Measurements from ENCODE around the gene TRPM2.

TRPM2 gene

DNA sequence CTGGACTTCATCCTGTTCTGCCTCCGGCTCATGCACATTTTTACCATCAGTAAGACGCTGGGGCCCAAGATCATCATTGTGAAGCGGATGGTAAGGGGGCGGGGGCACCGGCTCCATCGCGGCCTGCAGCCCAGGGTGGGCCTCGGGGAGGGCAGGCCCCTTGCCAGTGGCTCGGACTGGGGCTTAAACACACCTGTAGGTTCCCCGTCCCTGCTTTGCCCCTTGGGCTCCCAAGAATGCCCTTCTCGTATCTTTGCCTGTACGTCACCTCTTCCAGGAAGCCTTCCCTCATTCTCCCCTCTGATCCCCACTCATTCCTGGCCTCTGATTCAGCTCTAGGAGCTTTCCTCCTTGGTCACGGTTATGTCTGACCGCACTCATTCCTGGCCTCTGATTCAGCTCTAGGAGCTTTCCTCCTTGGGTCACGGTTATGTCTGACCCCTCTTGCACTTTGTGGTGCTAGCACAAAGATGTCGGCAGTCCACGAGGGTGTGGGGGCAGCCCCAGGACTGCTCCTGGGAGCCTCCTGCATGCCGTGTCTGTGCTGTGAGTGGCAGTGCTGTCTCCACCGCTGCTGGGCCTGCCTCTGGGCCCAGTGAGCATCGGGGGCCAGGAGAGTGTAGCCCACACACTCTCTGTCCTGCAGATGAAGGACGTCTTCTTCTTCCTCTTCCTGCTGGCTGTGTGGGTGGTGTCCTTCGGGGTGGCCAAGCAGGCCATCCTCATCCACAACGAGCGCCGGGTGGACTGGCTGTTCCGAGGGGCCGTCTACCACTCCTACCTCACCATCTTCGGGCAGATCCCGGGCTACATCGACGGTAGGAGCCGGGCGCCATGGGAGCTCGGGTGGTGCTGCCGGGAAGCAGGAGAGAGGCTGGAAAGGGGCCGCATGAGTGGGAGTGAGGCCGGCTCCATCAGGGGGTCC lies 52.8 kb downstream of the TRPM2 start:
- H3K4me3 ChIP-seq (ENCODE audit: low read depth, low read length): no peak overlapping the region
- TF ChIP-seq, protein P1, sequence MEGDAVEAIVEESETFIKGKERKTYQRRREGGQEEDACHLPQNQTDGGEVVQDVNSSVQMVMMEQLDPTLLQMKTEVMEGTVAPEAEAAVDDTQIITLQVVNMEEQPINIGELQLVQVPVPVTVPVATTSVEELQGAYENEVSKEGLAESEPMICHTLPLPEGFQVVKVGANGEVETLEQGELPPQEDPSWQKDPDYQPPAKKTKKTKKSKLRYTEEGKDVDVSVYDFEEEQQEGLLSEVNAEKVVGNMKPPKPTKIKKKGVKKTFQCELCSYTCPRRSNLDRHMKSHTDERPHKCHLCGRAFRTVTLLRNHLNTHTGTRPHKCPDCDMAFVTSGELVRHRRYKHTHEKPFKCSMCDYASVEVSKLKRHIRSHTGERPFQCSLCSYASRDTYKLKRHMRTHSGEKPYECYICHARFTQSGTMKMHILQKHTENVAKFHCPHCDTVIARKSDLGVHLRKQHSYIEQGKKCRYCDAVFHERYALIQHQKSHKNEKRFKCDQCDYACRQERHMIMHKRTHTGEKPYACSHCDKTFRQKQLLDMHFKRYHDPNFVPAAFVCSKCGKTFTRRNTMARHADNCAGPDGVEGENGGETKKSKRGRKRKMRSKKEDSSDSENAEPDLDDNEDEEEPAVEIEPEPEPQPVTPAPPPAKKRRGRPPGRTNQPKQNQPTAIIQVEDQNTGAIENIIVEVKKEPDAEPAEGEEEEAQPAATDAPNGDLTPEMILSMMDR (IDR thresholded peaks at IDR 0.05; ENCODE audit: low read depth, low read length, missing control alignments): no peak
- in situ Hi-C loops (cut with HindIII; ENCODE audit: low sequenced_read_pairs): no loop called here
- no peak for DNase-seq (ENCODE audit: low read depth)

DNA sequence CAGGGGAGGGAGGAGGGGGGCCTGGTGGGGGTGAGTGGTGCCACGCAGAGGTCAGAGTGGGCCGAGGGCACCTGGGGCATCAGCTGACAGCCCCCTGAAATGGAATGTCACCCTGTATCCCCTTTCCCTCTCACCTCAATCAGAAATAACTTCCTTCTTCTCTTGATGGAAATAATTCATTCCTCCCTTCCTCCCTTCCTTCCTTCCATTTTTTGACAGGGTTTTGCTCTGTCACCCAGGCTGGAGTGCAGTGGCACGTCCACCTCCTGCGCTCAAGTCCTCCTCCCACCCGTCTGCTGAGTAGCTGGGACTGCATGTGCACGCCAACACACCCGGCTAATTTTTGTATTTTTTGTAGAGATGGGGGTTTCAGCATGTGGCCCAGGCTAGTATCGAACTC lies 53.5 kb downstream of the TRPM2 start:
- H3K4me3 ChIP-seq (ENCODE audit: low read depth, low read length): no peak overlapping the region
- in situ Hi-C loops (cut with HindIII; ENCODE audit: low sequenced_read_pairs): no loop called here
- TF ChIP-seq, protein P1 (IDR thresholded peaks at IDR 0.05; ENCODE audit: low read depth, low read length, missing control alignments): no peak
- DNase-seq (ENCODE audit: low read depth): no peak

DNA sequence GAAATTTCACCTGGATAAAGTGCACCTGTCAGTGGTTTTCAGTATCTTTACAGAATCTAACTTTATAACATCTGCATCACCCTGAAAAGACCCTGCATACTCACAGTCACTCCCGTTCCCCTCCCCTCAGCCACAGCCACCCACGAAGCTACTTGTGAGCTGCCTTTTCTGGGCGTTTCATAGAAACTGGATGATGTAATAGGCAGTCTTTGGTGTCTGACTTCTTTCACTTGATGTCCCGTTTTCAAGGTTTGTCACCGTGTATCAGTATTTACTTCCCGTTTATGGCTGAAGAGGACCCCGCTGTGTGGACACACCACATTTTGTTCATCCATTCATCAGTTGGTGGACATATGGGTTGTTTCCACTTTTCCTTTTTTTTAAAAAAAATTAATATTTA lies 54.1 kb downstream of the TRPM2 start:
- in situ Hi-C loops (cut with HindIII; ENCODE audit: low sequenced_read_pairs): no loop called here
- no peak overlapping the region for H3K4me3 ChIP-seq (ENCODE audit: low read depth, low read length)
- DNase-seq (ENCODE audit: low read depth): no peak
- TF ChIP-seq, protein P1 (IDR thresholded peaks at IDR 0.05; ENCODE audit: low read depth, low read length, missing control alignments): no peak

DNA sequence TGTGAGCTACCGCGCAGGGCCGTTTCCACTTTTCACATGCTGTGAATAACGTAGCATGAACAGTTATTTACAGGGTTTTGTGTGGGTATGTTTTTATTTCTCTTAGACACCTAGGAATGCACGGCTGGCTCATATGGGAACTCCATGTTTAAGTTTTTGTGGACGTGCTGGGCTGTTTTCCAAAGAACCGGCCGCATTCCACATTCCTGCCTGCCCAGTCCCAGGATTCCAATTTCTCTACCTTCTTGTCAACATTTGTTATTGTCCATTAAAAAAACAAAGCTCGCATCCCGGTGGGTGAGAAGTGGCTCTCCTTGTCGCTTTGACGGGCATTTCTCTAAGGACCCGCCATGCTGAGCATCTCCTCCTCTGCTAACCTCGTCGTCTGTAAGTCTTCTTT lies 54.8 kb downstream of the TRPM2 start:
- no peak for DNase-seq (ENCODE audit: low read depth)
- in situ Hi-C loops (cut with HindIII; ENCODE audit: low sequenced_read_pairs): no loop called here
- TF ChIP-seq, protein P1 (IDR thresholded peaks at IDR 0.05; ENCODE audit: low read depth, low read length, missing control alignments): no peak
- H3K4me3 ChIP-seq (ENCODE audit: low read depth, low read length): no peak overlapping the region

DNA sequence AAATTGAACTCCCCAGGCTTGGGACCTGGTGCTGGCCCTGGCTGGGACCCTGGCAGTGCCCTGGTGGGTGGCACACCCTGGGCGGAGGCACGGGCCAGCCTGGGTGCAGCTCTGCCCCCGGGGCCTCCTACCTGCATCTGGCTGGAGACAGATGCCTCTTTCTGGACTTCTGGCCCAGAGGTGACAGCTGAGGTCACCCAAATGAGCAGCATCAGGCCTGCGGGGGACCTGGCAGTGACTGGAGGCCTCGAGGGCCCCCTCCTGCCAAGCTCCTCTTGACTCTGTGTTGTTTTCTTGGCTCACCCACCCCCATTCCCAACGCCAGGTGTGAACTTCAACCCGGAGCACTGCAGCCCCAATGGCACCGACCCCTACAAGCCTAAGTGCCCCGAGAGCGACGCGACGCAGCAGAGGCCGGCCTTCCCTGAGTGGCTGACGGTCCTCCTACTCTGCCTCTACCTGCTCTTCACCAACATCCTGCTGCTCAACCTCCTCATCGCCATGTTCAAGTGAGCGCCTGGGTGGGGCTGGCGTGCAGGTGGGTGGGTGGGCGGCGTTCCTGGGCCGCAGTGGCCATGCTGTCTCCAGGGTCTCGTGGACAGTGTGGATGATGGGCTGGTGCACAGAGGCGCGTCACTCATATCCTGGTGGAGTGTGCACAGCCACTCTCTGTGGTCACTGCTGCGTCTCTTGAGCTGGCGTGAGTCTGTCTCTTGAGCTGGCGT lies 60.3 kb downstream of the TRPM2 start:
- in situ Hi-C loops (cut with HindIII; ENCODE audit: low sequenced_read_pairs): no loop called here
- H3K4me3 ChIP-seq (ENCODE audit: low read depth, low read length): no peak overlapping the region
- no peak for DNase-seq (ENCODE audit: low read depth)
- TF ChIP-seq, protein P1 (IDR thresholded peaks at IDR 0.05; ENCODE audit: low read depth, low read length, missing control alignments): no peak

DNA sequence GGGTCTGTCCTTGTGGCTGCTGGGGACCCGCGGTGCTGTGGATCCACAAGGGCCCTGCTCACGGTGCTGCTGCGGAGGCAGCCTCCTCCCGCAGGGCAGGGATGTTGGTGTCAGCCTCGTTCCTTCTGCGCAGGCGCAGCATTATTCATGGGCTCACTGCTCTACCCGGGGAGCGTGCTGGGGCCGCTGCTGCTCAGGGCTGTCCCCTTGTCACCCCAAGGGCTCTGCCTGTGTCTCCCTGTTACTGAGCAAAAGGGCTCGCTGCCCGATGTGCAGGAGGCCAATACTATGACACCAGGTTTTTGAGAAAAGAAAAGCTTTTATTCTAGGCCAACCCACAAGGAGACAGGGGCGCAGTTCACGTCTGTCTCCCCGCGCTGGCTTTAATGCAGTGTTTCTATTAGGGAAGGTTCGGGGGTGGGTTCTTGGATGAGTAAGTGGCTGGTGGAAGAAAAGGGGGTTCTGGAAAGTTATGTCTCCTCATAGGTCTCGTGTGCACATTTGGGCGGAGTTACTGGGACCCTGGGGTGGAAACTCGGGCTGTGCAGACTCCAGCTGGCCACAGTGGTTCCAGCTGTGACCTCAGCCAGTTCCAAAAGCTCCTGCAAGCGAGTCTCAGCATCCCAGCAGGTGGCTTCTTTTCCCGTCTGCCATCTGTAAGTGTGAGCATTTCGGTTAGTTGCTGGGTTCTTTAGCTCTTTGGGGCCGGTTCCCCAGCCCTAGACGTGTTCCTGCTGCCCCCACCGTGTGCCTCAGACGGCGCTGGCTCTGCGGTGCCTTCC lies 61.1 kb downstream of the TRPM2 start:
- no peak overlapping the region for H3K4me3 ChIP-seq (ENCODE audit: low read depth, low read length)
- TF ChIP-seq, protein P1 (IDR thresholded peaks at IDR 0.05; ENCODE audit: low read depth, low read length, missing control alignments): no peak
- DNase-seq (ENCODE audit: low read depth): no peak
- in situ Hi-C loops (cut with HindIII; ENCODE audit: low sequenced_read_pairs): no loop called here

All from astrocyte of the cerebellum (primary cell).